ENCODE results near the gene ERN1. TPM values are rescaled to one million over a fixed set of nuclear protein-coding genes. Genes with fewer than 3 reads are reported as not detected.

The ERN1 gene
- total and polyA plus RNA-seq, 2 donors (not counting 3 experiments of a cell fraction or from before 2014, with no cell fraction given): 9.1 to 21.5 TPM

DNA sequence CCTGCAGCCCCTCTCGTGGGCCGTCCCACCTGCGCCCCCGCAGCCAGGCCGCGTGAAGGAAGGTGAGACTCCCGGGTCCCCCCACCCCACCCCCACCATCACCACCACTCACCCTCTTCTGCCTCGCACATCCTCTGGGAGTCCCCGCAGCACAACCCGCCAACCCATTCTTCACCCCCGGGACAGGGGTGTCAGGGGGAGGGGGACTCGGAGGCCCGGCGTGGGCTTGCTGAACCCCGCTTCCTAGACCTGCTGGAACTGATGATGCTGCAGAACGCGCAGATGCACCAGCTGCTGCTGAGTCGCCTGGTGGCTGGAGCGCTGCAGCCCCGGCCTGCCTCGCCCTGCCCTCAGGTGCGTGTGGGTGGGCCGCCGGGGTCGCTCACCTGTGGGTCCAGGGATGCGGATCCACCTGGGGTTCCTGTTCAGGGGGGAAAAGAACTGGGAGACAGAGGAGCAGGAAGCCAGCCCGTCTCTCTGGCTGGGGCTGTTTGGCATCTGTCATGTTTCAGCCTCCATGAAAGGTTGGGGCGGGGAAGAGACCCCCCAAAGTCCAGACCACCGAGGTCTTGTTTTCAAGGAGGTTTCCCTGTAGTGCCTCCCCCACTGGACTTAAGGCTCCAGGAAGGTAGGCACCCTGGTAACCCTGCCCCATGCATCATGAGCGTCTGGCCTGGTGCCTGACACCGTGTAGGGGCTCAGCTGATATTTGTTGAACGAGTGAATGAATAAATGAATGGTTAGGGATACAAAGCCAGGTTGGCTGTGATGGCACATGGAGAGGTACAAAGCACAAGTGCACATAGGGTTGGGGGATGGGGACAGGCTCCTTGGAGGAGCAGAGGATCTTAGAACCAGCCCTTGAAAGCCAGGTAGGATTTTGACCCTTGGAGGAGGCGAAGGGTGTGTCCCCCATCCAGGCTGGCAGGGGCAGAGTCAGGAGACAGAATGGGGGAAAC lies 130.9 kb downstream of the ERN1 start:
- ChIA-PET CTCF (interaction anchor here (0.8 to 6.6 kb wide), 9 partner anchors 9 to 283 kb away, joined by 4 to 113 read pairs (median 17); partner anchors contain the start of genes GH1 and ICAM2), POLR2A (interaction anchor here (0.7 to 1.1 kb wide), 4 partner anchors 22 to 146 kb away, joined by 3 to 5 read pairs (median 4); no protein-coding TSS in a partner anchor)
- Histone ChIP-seq H3K4me2 (ENCODE audit: insufficient read depth, low read length) (no peak overlapping the region), H4K20me1 (replicated peaks; ENCODE audit: control insufficient read depth, extremely low read depth, insufficient read depth, low read length) (no peaks in the 10 kb centered on the region), H3K27ac (ENCODE audit: insufficient read depth, low read depth, low read length) (no peak overlapping the region), H3K4me1 (ENCODE audit: control insufficient read depth, extremely low read depth, insufficient read depth, low read length) (peaks cover 50% of the 10 kb centered on the region), H3K9ac (replicated peaks; ENCODE audit: extremely low read depth, insufficient read depth, low read length) (no peak overlapping the region), H3K79me2 (ENCODE audit: control insufficient read depth, insufficient read depth, low read length) (peaks cover 13% of the 10 kb centered on the region), H3K36me3 (ENCODE audit: control insufficient read depth in 2 of 2, extremely low read depth in 1 of 2, insufficient read depth in 2 of 2, low read length in 2 of 2) (peaks cover 15% of the 10 kb centered on the region in 2 experiments), H3K27me3 (ENCODE audit: control insufficient read depth in 2 of 2, insufficient read depth in 2 of 2, low read length in 2 of 2) (no peaks in the 10 kb centered on the region), H3K4me3 (replicated peaks in 1 of 3; ENCODE audit: insufficient read depth in 1 of 3, low read depth in 1 of 3, low read length in 3 of 3) (peak overlapping the region in 2 of 3 experiments; percentile 12 to 37), H2AFZ (ENCODE audit: low read depth, low read length) (no peak overlapping the region), H3K9me3 (replicated peaks; ENCODE audit: control insufficient read depth, insufficient read depth, low read length) (no peaks in the 10 kb centered on the region), H3K9me1 (replicated peaks; ENCODE audit: control insufficient read depth, extremely low read depth, insufficient read depth, low read length) (no peaks in the 10 kb centered on the region)
- BruUV-seq (replicated peaks): no TSS peak
- intact Hi-C loops (cut with micrococcal nuclease): loop anchor here (1.0 kb wide), 1 partner anchor 26 kb away; no protein-coding TSS in a partner anchor
- DNase-seq (ENCODE audit: low read depth, low spot score): no peak
- FAIRE-seq: no peak
- dilution Hi-C loops (cut with MboI; ENCODE audit: extremely low pct_ligation_motif_present, low sequenced_read_pairs): no loop called here
- TF ChIP-seq POLR2AphosphoS5 (IDR thresholded peaks at IDR 0.05; ENCODE audit: insufficient read depth, low read depth, low read length): peak; percentile 42
- TF ChIP-seq, protein P1, sequence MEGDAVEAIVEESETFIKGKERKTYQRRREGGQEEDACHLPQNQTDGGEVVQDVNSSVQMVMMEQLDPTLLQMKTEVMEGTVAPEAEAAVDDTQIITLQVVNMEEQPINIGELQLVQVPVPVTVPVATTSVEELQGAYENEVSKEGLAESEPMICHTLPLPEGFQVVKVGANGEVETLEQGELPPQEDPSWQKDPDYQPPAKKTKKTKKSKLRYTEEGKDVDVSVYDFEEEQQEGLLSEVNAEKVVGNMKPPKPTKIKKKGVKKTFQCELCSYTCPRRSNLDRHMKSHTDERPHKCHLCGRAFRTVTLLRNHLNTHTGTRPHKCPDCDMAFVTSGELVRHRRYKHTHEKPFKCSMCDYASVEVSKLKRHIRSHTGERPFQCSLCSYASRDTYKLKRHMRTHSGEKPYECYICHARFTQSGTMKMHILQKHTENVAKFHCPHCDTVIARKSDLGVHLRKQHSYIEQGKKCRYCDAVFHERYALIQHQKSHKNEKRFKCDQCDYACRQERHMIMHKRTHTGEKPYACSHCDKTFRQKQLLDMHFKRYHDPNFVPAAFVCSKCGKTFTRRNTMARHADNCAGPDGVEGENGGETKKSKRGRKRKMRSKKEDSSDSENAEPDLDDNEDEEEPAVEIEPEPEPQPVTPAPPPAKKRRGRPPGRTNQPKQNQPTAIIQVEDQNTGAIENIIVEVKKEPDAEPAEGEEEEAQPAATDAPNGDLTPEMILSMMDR (IDR thresholded peaks at IDR 0.05; ENCODE audit: extremely low read depth in 1 of 2, insufficient read depth in 1 of 2, low read depth in 1 of 2, low read length in 2 of 2): no peak
- TF ChIP-seq MYC (IDR thresholded peaks at IDR 0.05; ENCODE audit: low read depth, low read length): no peak
- no peak for TF ChIP-seq GATA2 (IDR thresholded peaks at IDR 0.05; ENCODE audit: insufficient read depth, insufficient read length, low read depth, low read length)
- no peak for TF ChIP-seq JUN (IDR thresholded peaks at IDR 0.05; ENCODE audit: borderline replicate concordance, insufficient read depth, insufficient read length, low read depth)
- TF ChIP-seq, protein P2, sequence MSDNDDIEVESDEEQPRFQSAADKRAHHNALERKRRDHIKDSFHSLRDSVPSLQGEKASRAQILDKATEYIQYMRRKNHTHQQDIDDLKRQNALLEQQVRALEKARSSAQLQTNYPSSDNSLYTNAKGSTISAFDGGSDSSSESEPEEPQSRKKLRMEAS (IDR thresholded peaks at IDR 0.05; ENCODE audit: insufficient read depth, insufficient read length): no peak
